AML-193 (cell line): ENCODE data around the gene MED27.

Source experiments
- DNase-seq, 2 experiments: peaks; one replicate each; lab custom pipeline; 2025; lab: John Stamatoyannopoulos, UW

Gene MED27

GRCh38 chr9:131919216-131919615, 160.5 kb downstream of the MED27 start:
- DNase-seq = no peak

- no peak for DNase-seq
These were observed 161.2 kb downstream of the MED27 start for GRCh38 chr9:131918481-131918880.

- DNase-seq = no peak
These were observed 162.7 kb downstream of the MED27 start for GRCh38 chr9:131917009-131917408.

- DNase-seq = no peak
These were observed 164.5 kb downstream of the MED27 start for GRCh38 chr9:131915181-131915580.

- no peak for DNase-seq
These were observed 167.0 kb downstream of the MED27 start for GRCh38 chr9:131912671-131913070.

GRCh38 chr9:131912069-131912468, 167.6 kb downstream of the MED27 start:
- DNase-seq = no peak

GRCh38 chr9:131910572-131910971, 169.1 kb downstream of the MED27 start:
- DNase-seq = no peak

GRCh38 chr9:131905144-131905543, 174.5 kb downstream of the MED27 start:
- no peak for DNase-seq

GRCh38 chr9:131899296-131900228, 180.1 kb downstream of the MED27 start:
- DNase-seq = no peak

GRCh38 chr9:131892902-131893500, 186.7 kb downstream of the MED27 start:
- no peak for DNase-seq

- DNase-seq = no peak
These were observed 187.4 kb downstream of the MED27 start for GRCh38 chr9:131892162-131892707.

GRCh38 chr9:131891598-131891997, 188.1 kb downstream of the MED27 start:
- DNase-seq = no peak

GRCh38 chr9:131889437-131890251, 190.0 kb downstream of the MED27 start:
- no peak for DNase-seq

GRCh38 chr9:131888923-131889322, 190.7 kb downstream of the MED27 start:
- DNase-seq = no peak

GRCh38 chr9:131887680-131888079, 192.0 kb downstream of the MED27 start:
- no peak for DNase-seq

- no peak for DNase-seq
These were observed 192.8 kb downstream of the MED27 start for GRCh38 chr9:131886826-131887225.

- DNase-seq = no peak
These were observed 194.5 kb downstream of the MED27 start for GRCh38 chr9:131885144-131885609.

GRCh38 chr9:131884222-131884621, 195.4 kb downstream of the MED27 start:
- DNase-seq = no peak

GRCh38 chr9:131880833-131881583, 198.7 kb downstream of the MED27 start:
- no peak for DNase-seq

- DNase-seq = no peak
These were observed 199.8 kb downstream of the MED27 start for GRCh38 chr9:131879911-131880290.

GRCh38 chr9:131879181-131879910, 200.3 kb downstream of the MED27 start:
- DNase-seq = no peak
